ENCODE data around the gene HHATL.

DNA sequence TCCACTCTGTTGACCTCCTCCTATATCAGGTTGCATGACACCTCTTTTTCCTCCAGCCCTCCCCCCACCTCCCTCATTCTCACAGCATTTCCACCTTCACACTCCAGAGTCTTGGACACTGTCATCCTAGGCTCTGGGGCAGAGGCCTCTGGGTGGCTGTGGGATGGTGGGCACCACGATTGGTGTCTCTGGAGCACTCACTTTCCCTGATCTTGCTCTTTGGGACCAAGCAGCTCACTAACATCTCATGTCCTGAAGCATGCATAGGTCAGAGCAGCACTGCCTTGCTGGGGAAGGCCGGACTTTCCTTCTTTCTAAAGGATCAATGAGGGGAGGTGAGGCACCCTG lies 34.2 kb downstream of the HHATL start:
- no peak for TF ChIP-seq ARNT (IDR thresholded peaks at IDR 0.05)
- no peak for TF ChIP-seq SUZ12 (IDR thresholded peaks at IDR 0.05)
- no peak for TF ChIP-seq NFRKB (IDR thresholded peaks at IDR 0.05)
- no peak for TF ChIP-seq ZNF384 (IDR thresholded peaks at IDR 0.05)
- TF ChIP-seq ELF4 (IDR thresholded peaks at IDR 0.05), result no peak
- TF ChIP-seq CTBP1 (IDR thresholded peaks at IDR 0.05; ENCODE audit: borderline replicate concordance), result no peak
- TF ChIP-seq FOXM1 (IDR thresholded peaks at IDR 0.05; ENCODE audit: borderline replicate concordance), result no peak
- TF ChIP-seq SP1 (IDR thresholded peaks at IDR 0.05), result no peak
- no peak for TF ChIP-seq FOXK2 (IDR thresholded peaks at IDR 0.05)
- no peak for TF ChIP-seq TARDBP (IDR thresholded peaks at IDR 0.05)
